GM23338 (cell line): ENCODE measurements around the gene LDHD.

Experiments used
- EZH2 ChIP-seq: fragments of 200-600 bp; sonication (generic); IDR thresholded peaks from one replicate; pipeline ENCODE4 v1.8.0; 2017; ENCODE audit warnings: antibody characterized with exemption, mild to moderate bottlenecking, low read depth; ENCODE audit not compliant: unreplicated experiment
- TF ChIP-seq, protein P1 (sequence below): IDR thresholded peaks from one replicate; pipeline ENCODE4 v1.6.1; 2018; ENCODE audit warnings: antibody characterized with exemption; ENCODE audit not compliant: unreplicated experiment

GRCh38 chr16:75108792-75109731 is 7.5 kb downstream of the LDHD start:
- no peak for TF ChIP-seq EZH2
- TF ChIP-seq, protein P1, sequence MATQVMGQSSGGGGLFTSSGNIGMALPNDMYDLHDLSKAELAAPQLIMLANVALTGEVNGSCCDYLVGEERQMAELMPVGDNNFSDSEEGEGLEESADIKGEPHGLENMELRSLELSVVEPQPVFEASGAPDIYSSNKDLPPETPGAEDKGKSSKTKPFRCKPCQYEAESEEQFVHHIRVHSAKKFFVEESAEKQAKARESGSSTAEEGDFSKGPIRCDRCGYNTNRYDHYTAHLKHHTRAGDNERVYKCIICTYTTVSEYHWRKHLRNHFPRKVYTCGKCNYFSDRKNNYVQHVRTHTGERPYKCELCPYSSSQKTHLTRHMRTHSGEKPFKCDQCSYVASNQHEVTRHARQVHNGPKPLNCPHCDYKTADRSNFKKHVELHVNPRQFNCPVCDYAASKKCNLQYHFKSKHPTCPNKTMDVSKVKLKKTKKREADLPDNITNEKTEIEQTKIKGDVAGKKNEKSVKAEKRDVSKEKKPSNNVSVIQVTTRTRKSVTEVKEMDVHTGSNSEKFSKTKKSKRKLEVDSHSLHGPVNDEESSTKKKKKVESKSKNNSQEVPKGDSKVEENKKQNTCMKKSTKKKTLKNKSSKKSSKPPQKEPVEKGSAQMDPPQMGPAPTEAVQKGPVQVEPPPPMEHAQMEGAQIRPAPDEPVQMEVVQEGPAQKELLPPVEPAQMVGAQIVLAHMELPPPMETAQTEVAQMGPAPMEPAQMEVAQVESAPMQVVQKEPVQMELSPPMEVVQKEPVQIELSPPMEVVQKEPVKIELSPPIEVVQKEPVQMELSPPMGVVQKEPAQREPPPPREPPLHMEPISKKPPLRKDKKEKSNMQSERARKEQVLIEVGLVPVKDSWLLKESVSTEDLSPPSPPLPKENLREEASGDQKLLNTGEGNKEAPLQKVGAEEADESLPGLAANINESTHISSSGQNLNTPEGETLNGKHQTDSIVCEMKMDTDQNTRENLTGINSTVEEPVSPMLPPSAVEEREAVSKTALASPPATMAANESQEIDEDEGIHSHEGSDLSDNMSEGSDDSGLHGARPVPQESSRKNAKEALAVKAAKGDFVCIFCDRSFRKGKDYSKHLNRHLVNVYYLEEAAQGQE: no peak
